ENCODE results near the gene CUL2.

- TF ChIP-seq REST (IDR thresholded peaks at IDR 0.05; ENCODE audit: insufficient read depth in 1 of 2, low read depth in 2 of 2, low read length in 2 of 2) (no peak), SIN3A (IDR thresholded peaks at IDR 0.05; ENCODE audit: borderline replicate concordance, insufficient read depth, low read length) (no peak), POLR2AphosphoS5 (IDR thresholded peaks at IDR 0.05; ENCODE audit: low read depth, low read length) (no peak), TAF1 (IDR thresholded peaks at IDR 0.05; ENCODE audit: borderline replicate concordance, insufficient read depth, low read length) (no peak), FOXP2 (optimal IDR thresholded peaks at IDR 0.05; ENCODE audit: borderline replicate concordance, extremely low read depth, extremely low read length, insufficient read depth) (no peak)
Observed at GRCh38 chr10:34960983-34961382, 129.2 kb downstream of the CUL2 start.
